HEK293 (cell line): ENCODE data around the gene MAGEA8.
"Not testable (repeated sequence)": the region's sequence is repeated elsewhere in the genome, so short reads cannot be mapped to it uniquely, and the experiment has no call there.

ENCODE experiments used
- CTCF ChIA-PET: fragments of 350-600 bp; formaldehyde crosslinking; extraction: SDS; loops from one replicate; lab custom pipeline; 2021; ENCODE audit warnings: antibody characterized with exemption; lab: Yijun Ruan, JAX
- POLR2A ChIA-PET: fragments of 300-600 bp; formaldehyde crosslinking; extraction: SDS; loops from one replicate; lab custom pipeline; 2020; ENCODE audit warnings: antibody characterized with exemption, inconsistent platforms; lab: Yijun Ruan, JAX
- H3K27ac ChIP-seq: fragments of 200-500 bp; sonication (Bioruptor generic); 2 replicates; pipeline ENCODE4 v1.5.1; 2014; ENCODE audit warnings: low read depth, low read length, control low read depth, inconsistent platforms; ENCODE audit errors: extremely low read depth
- H3K36me3 ChIP-seq, 2 experiments: fragments of 200-500 bp in 1 of 2; sonication (Bioruptor generic) in 1 of 2; 1 replicate in 1 of 2; 2 replicates in 1 of 2; pipeline ENCODE4 v1.5.1; 2014 to 2017; ENCODE audit warnings: inconsistent platforms in 2 of 2, low read length in 2 of 2; ENCODE audit not compliant: control insufficient read depth in 2 of 2, insufficient read depth in 1 of 2
- H3K4me1 ChIP-seq: fragments of 200-500 bp; sonication (Bioruptor generic); 2 replicates; pipeline ENCODE4 v1.5.1; 2014; ENCODE audit warnings: mild to moderate bottlenecking, low read length, inconsistent platforms; ENCODE audit not compliant: control insufficient read depth, insufficient read depth
- H3K4me3 ChIP-seq: 2 replicates; pipeline ENCODE4 v1.5.1; 2011; ENCODE audit warnings: low read depth, mild to moderate bottlenecking, control low read depth, low read length, moderate library complexity
- H3K9me3 ChIP-seq: fragments of 200-500 bp; sonication (Bioruptor generic); 2 replicates; pipeline ENCODE4 v1.5.1; 2014; ENCODE audit warnings: low read depth, low read length, inconsistent platforms; ENCODE audit not compliant: control insufficient read depth, insufficient read depth

The MAGEA8 gene

GRCh38 chrX:149928635-149929034 is 47.7 kb downstream of the MAGEA8 start:
- H3K4me1 ChIP-seq, H3K9me3 ChIP-seq, H3K27ac ChIP-seq, H3K4me3 ChIP-seq, POLR2A ChIA-PET, CTCF ChIA-PET, H3K36me3 ChIP-seq: not testable (repeated sequence)

GRCh38 chrX:149929400-149929799 is 48.4 kb downstream of the MAGEA8 start, which contains the start of gene HSFX4:
HSFX4 (plus strand) TSS chrX:149929573; CDS start chrX:149929645, 72 bp downstream.
- peaks cover 0 to 15% of the 10 kb centered on the region in 2 experiments; a peak in 1 of 3 replicates for H3K36me3 ChIP-seq
- H3K4me1 ChIP-seq, H3K27ac ChIP-seq, H3K4me3 ChIP-seq, POLR2A ChIA-PET, CTCF ChIA-PET, H3K9me3 ChIP-seq: not testable (repeated sequence)

- POLR2A ChIA-PET, H3K4me3 ChIP-seq, H3K4me1 ChIP-seq, H3K9me3 ChIP-seq, H3K27ac ChIP-seq, CTCF ChIA-PET: not testable (repeated sequence)
- H3K36me3 ChIP-seq = peaks cover 0 to 21% of the 10 kb centered on the region in 2 experiments; a peak in 1 of 3 replicates
These were observed 50.4 kb downstream of the MAGEA8 start for GRCh38 chrX:149931355-149931754.

GRCh38 chrX:149932150-149932549 is 51.2 kb downstream of the MAGEA8 start:
- CTCF ChIA-PET, H3K9me3 ChIP-seq, H3K4me1 ChIP-seq, POLR2A ChIA-PET, H3K27ac ChIP-seq, H3K4me3 ChIP-seq: not testable (repeated sequence)
- H3K36me3 ChIP-seq = peaks cover 0 to 21% of the 10 kb centered on the region in 2 experiments; a peak in 1 of 3 replicates

GRCh38 chrX:149932970-149933369 is 52.0 kb downstream of the MAGEA8 start:
- H3K4me1 ChIP-seq, CTCF ChIA-PET, POLR2A ChIA-PET, H3K27ac ChIP-seq, H3K4me3 ChIP-seq, H3K9me3 ChIP-seq: not testable (repeated sequence)
- peaks cover 0 to 21% of the 10 kb centered on the region in 2 experiments; a peak in 1 of 3 replicates for H3K36me3 ChIP-seq

GRCh38 chrX:149933547-149933946 is 52.6 kb downstream of the MAGEA8 start:
- H3K4me3 ChIP-seq, H3K9me3 ChIP-seq, H3K27ac ChIP-seq, CTCF ChIA-PET, POLR2A ChIA-PET, H3K4me1 ChIP-seq: not testable (repeated sequence)
- H3K36me3 ChIP-seq = peaks cover 0 to 21% of the 10 kb centered on the region in 2 experiments; a peak in 1 of 3 replicates
